Endothelial cell of umbilical vein (primary cell): ENCODE results near the gene CDCA7L. TPM values are rescaled to one million over a fixed set of nuclear protein-coding genes. Genes with fewer than 3 reads are reported as not detected.

ENCODE experiments used
- BruUV-seq: library from RNA; stranded (reverse); fragments of 400-500 nt; replicated peaks from 2 replicates; lab custom pipeline; 2021; lab: Mats Ljungman, UMichigan
- CTCF ChIA-PET: fragments of 300-600, 350-600 bp; sonication (Branson Sonifier 250); formaldehyde crosslinking; loops from one replicate; lab custom pipeline; 2021; ENCODE audit warnings: antibody characterized with exemption, inconsistent platforms; lab: Charles Lee
- POLR2A ChIA-PET: fragments of 300-600, 350-600 bp; sonication (Branson Sonifier 250); formaldehyde crosslinking; loops from one replicate; lab custom pipeline; 2021; ENCODE audit warnings: antibody characterized with exemption, inconsistent platforms; lab: Charles Lee
- DNase-seq: peaks from one replicate; pipeline ENCODE4 v3.0.0-alpha.2; 2011; ENCODE audit warnings: low read depth, low spot score
- FAIRE-seq: peaks from 2 replicates; lab custom pipeline; 2011; peaks lifted over from hg19 to GRCh38; lab: Jason Lieb, UNC
- H2AFZ ChIP-seq: 2 replicates; pipeline ENCODE4 v1.6.0; 2012; ENCODE audit warnings: low read depth, low read length, control low read depth, inconsistent platforms
- H3K27ac ChIP-seq: 2 replicates; pipeline ENCODE4 v1.5.1; 2011; ENCODE audit warnings: low read depth, mild to moderate bottlenecking, control low read depth, low read length, moderate library complexity; ENCODE audit not compliant: insufficient read depth
- H3K27me3 ChIP-seq, 2 experiments: 2 replicates each; pipeline versions ENCODE4 v1.6.0 to v1.6.1; 2011; ENCODE audit warnings: low read length in 2 of 2, mixed read lengths in 1 of 2; ENCODE audit not compliant: control insufficient read depth in 2 of 2, insufficient read depth in 2 of 2
- H3K36me3 ChIP-seq, 2 experiments: 2 replicates in 1 of 2; 3 replicates in 1 of 2; pipeline ENCODE4 v1.5.1; 2011; ENCODE audit warnings: low read length in 2 of 2, mild to moderate bottlenecking in 1 of 2, moderate library complexity in 1 of 2; ENCODE audit not compliant: control insufficient read depth in 2 of 2, insufficient read depth in 2 of 2; ENCODE audit errors: extremely low read depth in 1 of 2
- H3K4me1 ChIP-seq: 3 replicates; pipeline ENCODE4 v1.5.1; 2011; ENCODE audit warnings: mild to moderate bottlenecking, low read length; ENCODE audit not compliant: control insufficient read depth, insufficient read depth; ENCODE audit errors: extremely low read depth
- H3K4me2 ChIP-seq: 2 replicates; pipeline ENCODE4 v1.6.1; 2011; ENCODE audit warnings: low read length, control low read depth, mixed read lengths; ENCODE audit not compliant: insufficient read depth
- H3K4me3 ChIP-seq, 3 experiments: fragments of 200-600 bp in 1 of 3; sonication (generic), shearing (Covaris generic) in 1 of 3; replicated peaks in 1 of 3; 2 replicates each; pipeline ENCODE4 v1.5.1; 2011 to 2016; ENCODE audit warnings: control low read depth in 3 of 3, low read length in 3 of 3, mild to moderate bottlenecking in 2 of 3, inconsistent platforms in 1 of 3, low read depth in 1 of 3, moderate library complexity in 1 of 3; ENCODE audit not compliant: insufficient read depth in 1 of 3
- H3K79me2 ChIP-seq: 2 replicates; pipeline ENCODE4 v1.6.0; 2012; ENCODE audit warnings: low read length, inconsistent platforms; ENCODE audit not compliant: control insufficient read depth, insufficient read depth
- H3K9ac ChIP-seq: replicated peaks from 2 replicates; pipeline ENCODE3; 2011; ENCODE audit warnings: low read length, control low read depth; ENCODE audit not compliant: insufficient read depth; ENCODE audit errors: extremely low read depth
- H3K9me1 ChIP-seq: replicated peaks from 3 replicates; pipeline ENCODE4 v1.6.0; 2011; ENCODE audit warnings: mild to moderate bottlenecking, low read length; ENCODE audit not compliant: control insufficient read depth, insufficient read depth; ENCODE audit errors: extremely low read depth
- H3K9me3 ChIP-seq: replicated peaks from 2 replicates; pipeline ENCODE4 v1.5.1; 2012; ENCODE audit warnings: low read length, inconsistent platforms; ENCODE audit not compliant: control insufficient read depth, insufficient read depth
- H4K20me1 ChIP-seq: replicated peaks from 2 replicates; pipeline ENCODE3; 2011; ENCODE audit warnings: mild to moderate bottlenecking, low read length; ENCODE audit not compliant: control insufficient read depth, insufficient read depth; ENCODE audit errors: extremely low read depth
- CTCF ChIP-seq, 2 donors: IDR thresholded peaks; 1 replicate in 1 of 2; 2 replicates in 1 of 2; pipeline ENCODE4 v1.5.1; 2011; ENCODE audit warnings: low read length in 2 of 2, mild to moderate bottlenecking in 2 of 2, moderate library complexity in 2 of 2, control low read depth in 1 of 2, inconsistent platforms in 1 of 2, low read depth in 1 of 2; ENCODE audit not compliant: insufficient read depth in 1 of 2; ENCODE audit errors: extremely low read depth in 1 of 2
- EZH2 ChIP-seq: IDR thresholded peaks from 2 replicates; pipeline ENCODE4 v1.6.1; 2012; ENCODE audit warnings: borderline replicate concordance, low read depth, mild to moderate bottlenecking, moderate library complexity, low read length, inconsistent platforms; ENCODE audit not compliant: severe bottlenecking
- FOS ChIP-seq: IDR thresholded peaks from 2 replicates; pipeline ENCODE4 v1.6.1; 2011; ENCODE audit warnings: mild to moderate bottlenecking, low read length, moderate library complexity, borderline replicate concordance; ENCODE audit not compliant: insufficient read depth
- GATA2 ChIP-seq: IDR thresholded peaks from 2 replicates; pipeline ENCODE4 v1.7.0; 2011; ENCODE audit warnings: low read depth, mild to moderate bottlenecking, moderate library complexity, mixed read lengths, low read length; ENCODE audit not compliant: insufficient read length, insufficient read depth
- JUN ChIP-seq: IDR thresholded peaks from 2 replicates; pipeline ENCODE4 v1.6.1; 2011; ENCODE audit warnings: borderline replicate concordance, low read depth; ENCODE audit not compliant: insufficient read length, insufficient read depth
- MAX ChIP-seq: IDR thresholded peaks from 2 replicates; pipeline ENCODE4 v1.6.1; 2011; ENCODE audit not compliant: insufficient read depth, insufficient read length
- MYC ChIP-seq: IDR thresholded peaks from one replicate; pipeline ENCODE4 v1.6.1; 2011; ENCODE audit warnings: mild to moderate bottlenecking, low read depth, low read length
- POLR2A ChIP-seq: IDR thresholded peaks from 2 replicates; pipeline ENCODE4 v1.6.1; 2012; ENCODE audit warnings: low read depth, mild to moderate bottlenecking, control low read depth, low read length
- POLR2AphosphoS5 ChIP-seq: IDR thresholded peaks from 2 replicates; pipeline ENCODE4 v1.6.1; 2012; ENCODE audit warnings: low read depth, mild to moderate bottlenecking, control low read depth, low read length, moderate library complexity; ENCODE audit not compliant: insufficient read depth
- dilution Hi-C: fragments of 300-500 bp; cut with MboI; formaldehyde crosslinking; loops from one replicate; pipeline ENCODE4 v1.15.0; 2019; ENCODE audit warnings: low sequenced_read_pairs; ENCODE audit not compliant: extremely low pct_ligation_motif_present
- intact Hi-C: fragments of 100-400 bp; cut with micrococcal nuclease; formaldehyde crosslinking; loops from one replicate; pipeline ENCODE4 v1.10.0; 2022
- polyA plus RNA-seq, 4 experiments: library from polyadenylated mRNA; depleted of rRNA in 3 of 4; stranded (reverse) in 3 of 4; unstranded in 1 of 4; fragments of >200 nt; gene quantifications; 2 replicates each; pipeline versions ENCODE4 v1.2.1 to v1.2.3, GENCODE V29; 2011 to 2012; ENCODE audit warnings: missing spikeins in 1 of 4
- total RNA-seq: library from RNA; stranded (reverse); gene quantifications from 2 replicates; pipeline ENCODE4 v1.2.3, GENCODE V29; 2021

The CDCA7L gene
- total and polyA plus RNA-seq, 2 donors (not counting 3 experiments of a cell fraction or from before 2014, with no cell fraction given): 68.4 to 91.6 TPM

- ChIA-PET POLR2A (no interaction called here), CTCF (interaction anchor here (2.3 kb wide), 1 partner anchor 32 kb away, joined by 8 read pairs; no protein-coding TSS in a partner anchor)
- Histone ChIP-seq H3K9ac (no peak overlapping the region), H3K9me1 (no peaks in the 10 kb centered on the region), H3K27me3 (no peaks in the 10 kb centered on the region), H3K4me3 (no peak overlapping the region), H3K4me1 (no peaks in the 10 kb centered on the region), H3K79me2 (peaks cover 5% of the 10 kb centered on the region), H4K20me1 (no peaks in the 10 kb centered on the region), H3K27ac (no peak overlapping the region), H3K36me3 (peaks cover 10 to 27% of the 10 kb centered on the region in 2 experiments), H2AFZ (no peak overlapping the region), H3K9me3 (no peaks in the 10 kb centered on the region), H3K4me2 (no peak overlapping the region)
- dilution Hi-C loops (no loop called here), intact Hi-C loops (no loop called here)
- no TSS peak for BruUV-seq
- FAIRE-seq: no peak
- TF ChIP-seq MYC (no peak), CTCF (IDR thresholded peaks at IDR 0.05; ENCODE audit: extremely low read depth in 1 of 2, insufficient read depth in 1 of 2, low read depth in 1 of 2, low read length in 2 of 2) (no peak), JUN (no peak), FOS (no peak), EZH2 (no peak), GATA2 (no peak), POLR2A (no peak), MAX (no peak), POLR2AphosphoS5 (no peak)
- no peak for DNase-seq
These were observed 34.3 kb downstream of the CDCA7L start for GRCh38 chr7:21911341-21911875.
